ENCODE results near the gene GALNT9. TPM values are rescaled to one million over a fixed set of nuclear protein-coding genes. Genes with fewer than 3 reads are reported as not detected.
A peak's percentile ranks its signal among the peaks of the same experiment; 100 is the strongest.

GALNT9 gene
- polyA plus RNA-seq, 3 donors: not detected

GRCh38 chr12:132373901-132374611 lies 44.7 kb upstream of the GALNT9 start:
- no peak for DNase-seq
- no peaks in the 10 kb centered on the region for H3K4me1 Mint-ChIP-seq
- intact Hi-C loops (cut with micrococcal nuclease): no loop called here

GRCh38 chr12:132367852-132368251 lies 38.5 kb upstream of the GALNT9 start:
- TF ChIP-seq CTCF (IDR thresholded peaks at IDR 0.05): no peak
- H4K20me1 ChIP-seq (ENCODE audit: insufficient read depth, low read length): no peaks in the 10 kb centered on the region
- no peaks in the 10 kb centered on the region for H3K4me1 ChIP-seq (ENCODE audit: control insufficient read depth in 1 of 2, insufficient read depth in 2 of 2, low read length in 2 of 2)
- no peak overlapping the region for H3K27ac Mint-ChIP-seq
- H3K27me3 ChIP-seq (ENCODE audit: control insufficient read depth in 2 of 2, insufficient read depth in 2 of 2, low read length in 2 of 2): peaks cover 0 to 6% of the 10 kb centered on the region in 2 donors
- intact Hi-C loops (cut with micrococcal nuclease): no loop called here
- H3K4me2 ChIP-seq (replicated peaks; ENCODE audit: extremely low read depth, low read length, poor library complexity, severe bottlenecking): no peak overlapping the region
- H3K4me3 ChIP-seq (replicated peaks in 1 of 3; ENCODE audit: low read depth in 2 of 3, low read length in 3 of 3): no peak overlapping the region
- DNase-seq: no peak
- no peaks in the 10 kb centered on the region for H3K36me3 ChIP-seq (replicated peaks in 1 of 2; ENCODE audit: control insufficient read depth in 1 of 2, insufficient read depth in 2 of 2, low read length in 2 of 2)
- no peak overlapping the region for H2AFZ ChIP-seq (ENCODE audit: insufficient read depth, low read depth, low read length, poor library complexity, severe bottlenecking)
- no peaks in the 10 kb centered on the region for H3K79me2 ChIP-seq (ENCODE audit: insufficient read depth, low read length)
- H3K9me3 ChIP-seq (replicated peaks in 1 of 2; ENCODE audit: control insufficient read depth in 1 of 2, insufficient read depth in 1 of 2, low read length in 2 of 2): peaks cover 0 to 4% of the 10 kb centered on the region in 2 donors
- WGBS (ENCODE audit: insufficient coverage): 76% methylated on average over 9 of the region's 18 CpGs
- H3K27ac ChIP-seq (ENCODE audit: low read depth in 1 of 2, low read length in 2 of 2): no peak overlapping the region
- peaks cover 0 to 8% (median 4%) of the 10 kb centered on the region in 7 donors for H3K9me3 Mint-ChIP-seq
- H3K27me3 Mint-ChIP-seq (ENCODE audit: low read depth in 3 of 3): peaks cover 6 to 28% (median 19%) of the 10 kb centered on the region in 3 donors
- no peaks in the 10 kb centered on the region for H3K4me1 Mint-ChIP-seq
- H3K36me3 Mint-ChIP-seq: no peaks in the 10 kb centered on the region
- H3K9ac ChIP-seq (ENCODE audit: insufficient read depth, low read length, poor library complexity, severe bottlenecking): no peak overlapping the region
- H3K4me3 Mint-ChIP-seq: no peak overlapping the region

More at GRCh38 chr12:132373901-132374611, 44.7 kb upstream of the GALNT9 start:
- Histone ChIP-seq H4K20me1 (ENCODE audit: insufficient read depth, low read length) (no peaks in the 10 kb centered on the region), H3K4me3 (replicated peaks in 1 of 3; ENCODE audit: low read depth in 2 of 3, low read length in 3 of 3) (no peak overlapping the region), H3K4me1 (ENCODE audit: control insufficient read depth in 1 of 2, insufficient read depth in 2 of 2, low read length in 2 of 2) (no peaks in the 10 kb centered on the region), H3K9me3 (replicated peaks in 1 of 2; ENCODE audit: control insufficient read depth in 1 of 2, insufficient read depth in 1 of 2, low read length in 2 of 2) (no peaks in the 10 kb centered on the region), H3K36me3 (replicated peaks in 1 of 2; ENCODE audit: control insufficient read depth in 1 of 2, insufficient read depth in 2 of 2, low read length in 2 of 2) (no peaks in the 10 kb centered on the region), H3K79me2 (ENCODE audit: insufficient read depth, low read length) (no peaks in the 10 kb centered on the region), H2AFZ (ENCODE audit: insufficient read depth, low read depth, low read length, poor library complexity, severe bottlenecking) (no peak overlapping the region), H3K4me2 (replicated peaks; ENCODE audit: extremely low read depth, low read length, poor library complexity, severe bottlenecking) (no peak overlapping the region), H3K9ac (ENCODE audit: insufficient read depth, low read length, poor library complexity, severe bottlenecking) (no peak overlapping the region), H3K27me3 (ENCODE audit: control insufficient read depth in 2 of 2, insufficient read depth in 2 of 2, low read length in 2 of 2) (peaks cover 2 to 24% of the 10 kb centered on the region in 2 donors), H3K27ac (ENCODE audit: low read depth in 1 of 2, low read length in 2 of 2) (no peak overlapping the region)
- H3K27me3 Mint-ChIP-seq (ENCODE audit: low read depth in 3 of 3): peaks cover 34 to 65% (median 35%) of the 10 kb centered on the region in 3 donors
- WGBS (ENCODE audit: insufficient coverage): 27% methylated on average over 25 of the region's 28 CpGs
- peak overlapping the region in 1 of 2 donors; percentile 49 for H3K4me3 Mint-ChIP-seq
- no peaks in the 10 kb centered on the region for H3K36me3 Mint-ChIP-seq
- peaks cover 0 to 5% (median 4%) of the 10 kb centered on the region in 7 donors for H3K9me3 Mint-ChIP-seq
- H3K27ac Mint-ChIP-seq: no peak overlapping the region
- no peak for TF ChIP-seq CTCF (IDR thresholded peaks at IDR 0.05)
